ENCODE measurements around the gene NEK8.

NEK8 gene

DNA sequence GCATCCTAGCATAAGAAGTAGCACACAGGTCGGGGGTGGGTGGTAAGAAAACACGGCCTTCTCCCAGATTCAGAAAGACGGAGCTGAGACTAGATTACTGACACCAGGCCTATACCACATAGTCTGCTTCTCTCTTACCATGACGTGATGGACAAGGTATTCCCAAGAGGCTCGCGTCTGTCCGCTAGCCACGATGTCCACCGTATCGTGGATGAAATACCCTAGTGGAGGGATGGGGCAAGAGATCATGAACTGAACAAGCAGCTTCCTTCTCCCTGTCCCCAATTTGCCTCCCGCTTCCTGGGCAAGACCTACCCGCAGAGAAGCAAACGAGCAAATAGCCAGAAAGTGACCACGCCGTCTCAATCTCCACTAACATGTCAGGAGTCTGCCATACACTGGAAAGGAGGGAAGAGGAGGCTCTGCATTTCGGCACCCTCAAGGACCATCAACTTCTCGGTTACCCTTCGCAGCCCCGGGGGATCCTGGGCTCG, 3.4 kb upstream of the NEK8 start:
- peak overlapping the region; percentile 73 for H3K4me3 ChIP-seq (ENCODE audit: low read depth, low read length)
- DNase-seq (ENCODE audit: low read depth), result no peak
- TF ChIP-seq, protein P1, sequence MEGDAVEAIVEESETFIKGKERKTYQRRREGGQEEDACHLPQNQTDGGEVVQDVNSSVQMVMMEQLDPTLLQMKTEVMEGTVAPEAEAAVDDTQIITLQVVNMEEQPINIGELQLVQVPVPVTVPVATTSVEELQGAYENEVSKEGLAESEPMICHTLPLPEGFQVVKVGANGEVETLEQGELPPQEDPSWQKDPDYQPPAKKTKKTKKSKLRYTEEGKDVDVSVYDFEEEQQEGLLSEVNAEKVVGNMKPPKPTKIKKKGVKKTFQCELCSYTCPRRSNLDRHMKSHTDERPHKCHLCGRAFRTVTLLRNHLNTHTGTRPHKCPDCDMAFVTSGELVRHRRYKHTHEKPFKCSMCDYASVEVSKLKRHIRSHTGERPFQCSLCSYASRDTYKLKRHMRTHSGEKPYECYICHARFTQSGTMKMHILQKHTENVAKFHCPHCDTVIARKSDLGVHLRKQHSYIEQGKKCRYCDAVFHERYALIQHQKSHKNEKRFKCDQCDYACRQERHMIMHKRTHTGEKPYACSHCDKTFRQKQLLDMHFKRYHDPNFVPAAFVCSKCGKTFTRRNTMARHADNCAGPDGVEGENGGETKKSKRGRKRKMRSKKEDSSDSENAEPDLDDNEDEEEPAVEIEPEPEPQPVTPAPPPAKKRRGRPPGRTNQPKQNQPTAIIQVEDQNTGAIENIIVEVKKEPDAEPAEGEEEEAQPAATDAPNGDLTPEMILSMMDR (IDR thresholded peaks at IDR 0.05; ENCODE audit: low read depth, low read length, missing control alignments), result no peak
- in situ Hi-C loops (cut with HindIII; ENCODE audit: low sequenced_read_pairs), result loop anchor here (10.0 kb wide), 1 partner anchor 60 kb away; no protein-coding TSS in a partner anchor

DNA sequence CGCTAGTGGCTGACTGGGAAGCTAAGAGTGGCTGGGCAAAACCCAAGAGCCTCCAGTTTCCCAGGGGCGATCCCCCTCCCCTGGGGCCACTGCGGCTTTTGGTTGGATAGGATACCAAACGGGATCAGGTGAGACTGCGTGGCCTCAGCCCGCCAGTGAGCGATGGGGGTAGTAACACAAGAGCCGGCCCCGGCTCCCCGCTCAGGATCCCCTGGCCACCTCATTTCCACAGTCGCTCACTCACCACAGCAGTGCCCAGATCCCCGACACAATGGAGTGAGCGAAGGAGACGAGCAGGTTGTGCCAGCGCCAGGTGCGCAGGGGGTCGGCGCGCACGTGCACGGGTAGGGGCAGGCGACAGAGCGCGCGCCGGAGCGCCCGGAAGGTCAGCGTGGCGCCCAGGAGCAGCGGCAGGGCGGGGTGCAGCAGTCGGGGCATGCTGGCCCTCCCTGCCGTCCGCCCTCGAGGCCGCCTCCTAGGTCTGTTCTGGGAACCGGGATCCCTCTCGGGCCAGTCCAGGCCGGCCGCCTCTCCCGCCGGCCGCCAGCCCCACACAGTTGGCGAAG, 2.8 kb upstream of the NEK8 start:
- in situ Hi-C loops (cut with HindIII; ENCODE audit: low sequenced_read_pairs), result loop anchor here (10.0 kb wide), 1 partner anchor 59 kb away; no protein-coding TSS in a partner anchor
- no peak for DNase-seq (ENCODE audit: low read depth)
- TF ChIP-seq, protein P1 (IDR thresholded peaks at IDR 0.05; ENCODE audit: low read depth, low read length, missing control alignments), result no peak
- H3K4me3 ChIP-seq (ENCODE audit: low read depth, low read length), result peak overlapping the region; percentile 73

DNA sequence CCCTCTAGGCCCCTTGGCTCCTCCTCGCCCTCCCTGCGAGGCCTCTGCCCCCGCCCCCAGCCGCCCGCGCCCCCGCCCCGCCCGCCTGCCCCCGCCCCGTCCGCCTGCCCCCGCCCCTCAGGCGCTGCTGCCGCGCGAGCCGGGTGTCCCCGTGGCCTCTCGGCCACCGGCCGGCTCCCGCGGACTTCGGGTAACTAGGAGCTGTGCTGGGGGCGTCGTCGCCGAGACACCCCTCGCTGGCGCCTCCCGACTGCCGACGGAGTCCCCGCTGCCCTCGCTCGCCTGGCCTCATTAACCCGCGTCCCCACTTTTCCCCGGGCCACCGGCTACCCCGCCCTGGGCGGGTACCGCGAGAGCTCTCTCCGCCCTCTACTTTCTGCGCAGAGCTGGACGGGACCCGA, 2.4 kb upstream of the NEK8 start, which contains the start of gene TLCD1:
Gene TLCD1, minus strand, starts transcription at position 8 of the 401 bp plus-strand sequence. CDS start 136 bp downstream, outside the sequence.
- TF ChIP-seq, protein P1 (IDR thresholded peaks at IDR 0.05; ENCODE audit: low read depth, low read length, missing control alignments), result no peak
- no peak for DNase-seq (ENCODE audit: low read depth)
- H3K4me3 ChIP-seq (ENCODE audit: low read depth, low read length), result peak within 1 kb of the TSS; percentile 73
- in situ Hi-C loops (cut with HindIII; ENCODE audit: low sequenced_read_pairs), result loop anchor here (10.0 kb wide), 1 partner anchor 59 kb away; no protein-coding TSS in a partner anchor

DNA sequence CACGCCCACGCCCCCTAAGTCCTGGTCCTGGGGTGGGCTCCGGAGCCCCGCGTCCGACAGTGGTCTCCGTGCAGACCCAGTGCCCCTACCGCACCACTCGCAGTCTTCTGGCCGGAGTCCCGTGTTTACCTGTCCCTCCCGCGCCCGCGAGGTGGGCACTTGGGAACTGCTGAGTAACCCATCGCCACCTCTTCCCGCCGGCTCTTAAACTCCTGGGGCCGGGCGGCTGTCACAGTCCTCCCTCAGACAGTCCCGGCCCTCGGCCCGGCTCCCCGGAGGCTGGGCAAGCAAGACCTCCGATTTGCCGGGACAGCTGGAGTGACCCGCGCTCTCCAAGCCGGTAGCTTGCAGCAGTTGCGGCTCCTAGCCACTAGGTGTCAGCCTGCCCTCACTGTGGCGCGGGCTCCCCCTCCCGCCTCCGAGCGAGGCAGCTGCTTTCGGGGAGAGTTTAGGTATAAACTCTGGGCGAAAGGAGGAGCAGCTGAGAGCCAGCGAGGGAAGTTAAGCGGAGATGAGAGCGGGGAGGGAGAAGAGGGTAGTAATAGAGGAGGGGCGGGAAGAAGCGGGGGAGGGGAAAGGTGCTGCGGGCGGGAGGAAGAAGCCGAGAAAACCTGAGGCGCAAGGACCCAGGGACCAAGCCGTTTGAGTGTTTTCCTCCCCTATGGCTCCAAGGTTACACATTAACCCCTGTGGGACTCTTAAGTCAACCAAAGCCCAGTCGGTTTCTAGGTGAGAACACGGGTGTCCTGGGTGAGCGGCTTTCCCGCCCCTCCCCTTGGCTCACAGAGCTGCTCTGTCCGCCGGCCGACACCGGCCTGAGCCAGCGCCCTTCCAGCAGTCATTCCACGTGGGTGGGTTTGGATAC, 1.7 kb upstream of the NEK8 start:
- H3K4me3 ChIP-seq (ENCODE audit: low read depth, low read length), result peak overlapping the region; percentile 73
- in situ Hi-C loops (cut with HindIII; ENCODE audit: low sequenced_read_pairs), result loop anchor here (10.0 kb wide), 1 partner anchor 58 kb away; no protein-coding TSS in a partner anchor
- TF ChIP-seq, protein P1 (IDR thresholded peaks at IDR 0.05; ENCODE audit: low read depth, low read length, missing control alignments), result peak; percentile 98
- DNase-seq (ENCODE audit: low read depth), result peak; percentile 86

DNA sequence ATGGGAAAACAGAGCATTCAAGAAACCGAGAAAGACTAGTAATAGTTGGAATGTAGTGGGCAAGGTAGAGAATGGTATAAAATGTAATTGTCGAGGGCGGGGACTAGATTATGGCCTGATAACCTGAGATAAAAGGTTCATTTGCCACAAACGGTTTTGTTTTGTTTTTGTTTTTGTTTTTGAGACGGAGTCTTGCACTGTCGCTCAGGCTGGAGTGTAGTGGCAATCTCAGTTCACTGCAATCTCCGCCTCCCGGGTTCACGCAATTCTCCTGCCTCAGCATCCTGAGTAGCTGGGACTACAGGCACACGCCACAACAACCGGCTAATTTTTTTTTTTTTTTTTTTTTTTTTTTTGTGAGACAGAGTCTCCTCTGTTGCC, 1.4 kb downstream of the NEK8 start:
- H3K4me3 ChIP-seq (ENCODE audit: low read depth, low read length), result no peak overlapping the region
- in situ Hi-C loops (cut with HindIII; ENCODE audit: low sequenced_read_pairs), result loop anchor here (10.0 kb wide), 1 partner anchor 55 kb away; no protein-coding TSS in a partner anchor
- TF ChIP-seq, protein P1 (IDR thresholded peaks at IDR 0.05; ENCODE audit: low read depth, low read length, missing control alignments), result no peak
- no peak for DNase-seq (ENCODE audit: low read depth)

DNA sequence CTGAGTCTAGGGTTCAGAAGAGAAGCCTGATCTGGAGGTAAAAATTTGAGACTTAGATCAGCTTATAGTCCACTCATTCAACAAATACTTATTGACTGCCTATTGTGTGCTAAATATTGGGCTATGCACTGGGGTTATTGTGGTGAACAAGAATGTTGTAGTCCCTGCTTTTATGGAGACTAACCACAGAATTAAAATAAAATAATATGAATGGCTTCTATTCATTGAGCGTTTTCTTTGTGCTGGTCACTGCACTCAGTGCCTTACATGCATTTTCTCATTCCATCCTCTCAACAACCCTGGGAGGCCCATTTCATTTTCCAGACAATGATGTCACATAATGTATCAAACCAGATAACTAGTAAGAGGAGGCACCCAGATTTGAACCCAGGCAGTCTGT, 4.8 kb downstream of the NEK8 start:
- no peak for DNase-seq (ENCODE audit: low read depth)
- TF ChIP-seq, protein P1 (IDR thresholded peaks at IDR 0.05; ENCODE audit: low read depth, low read length, missing control alignments), result no peak
- in situ Hi-C loops (cut with HindIII; ENCODE audit: low sequenced_read_pairs), result no loop called here
- no peak overlapping the region for H3K4me3 ChIP-seq (ENCODE audit: low read depth, low read length)
